Measurements from ENCODE around the gene ZNF90.
"Not testable (repeated sequence)": the region's sequence is repeated elsewhere in the genome, so short reads cannot be mapped to it uniquely, and the experiment has no call there.

Gene ZNF90

DNA sequence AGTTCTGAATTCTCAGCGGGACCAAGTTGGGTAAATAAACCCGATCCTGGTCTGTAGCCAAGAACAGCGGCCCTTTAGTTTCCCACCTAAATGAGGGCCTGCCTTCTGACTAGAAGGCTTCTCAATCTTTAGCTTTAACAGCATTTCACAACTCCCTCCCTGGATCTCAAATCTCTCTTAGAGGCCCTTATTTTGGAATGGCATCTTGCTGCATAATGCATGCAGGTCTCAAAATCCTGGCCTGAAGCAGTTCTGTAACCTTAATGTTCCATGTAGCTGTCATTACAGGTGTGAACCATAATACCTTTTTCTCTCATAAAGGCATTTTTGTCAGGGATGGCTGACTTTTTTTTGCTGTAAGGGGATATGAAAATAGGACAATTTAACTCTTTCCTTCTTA is 29.5 kb downstream of the ZNF90 start:
- DNase-seq = no peak

DNA sequence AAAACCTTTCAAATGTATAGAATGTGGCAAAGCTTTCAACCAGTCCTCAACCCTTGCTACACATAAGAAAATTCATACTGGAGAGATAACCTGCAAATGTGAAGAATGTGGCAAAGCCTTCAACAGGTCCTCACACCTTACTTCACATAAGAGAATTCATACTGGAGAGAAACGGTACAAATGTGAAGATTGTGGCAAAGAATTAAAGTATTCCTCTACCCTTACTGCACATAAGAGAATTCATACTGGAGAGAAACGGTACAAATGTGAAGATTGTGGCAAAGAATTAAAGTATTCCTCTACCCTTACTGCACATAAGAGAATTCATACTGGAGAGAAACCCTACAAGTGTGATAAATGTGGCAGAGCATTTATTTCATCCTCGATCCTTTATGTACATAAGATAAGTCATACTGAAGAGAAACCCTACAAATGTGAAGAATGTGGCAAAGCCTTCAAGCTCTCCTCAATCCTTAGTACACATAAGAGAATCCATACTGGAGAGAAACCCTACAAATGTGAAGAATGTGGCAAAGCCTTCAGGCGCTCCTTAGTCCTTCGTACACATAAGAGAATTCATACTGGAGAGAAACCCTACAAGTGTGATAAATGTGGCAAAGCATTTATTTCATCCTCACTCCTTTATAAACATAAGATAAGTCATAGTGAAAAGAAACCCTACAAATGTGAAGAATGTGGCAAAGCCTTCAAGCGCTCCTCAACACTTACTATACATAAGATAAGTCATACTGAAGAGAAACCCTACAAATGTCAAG is 40.5 kb downstream of the ZNF90 start:
- not testable (repeated sequence) for DNase-seq

DNA sequence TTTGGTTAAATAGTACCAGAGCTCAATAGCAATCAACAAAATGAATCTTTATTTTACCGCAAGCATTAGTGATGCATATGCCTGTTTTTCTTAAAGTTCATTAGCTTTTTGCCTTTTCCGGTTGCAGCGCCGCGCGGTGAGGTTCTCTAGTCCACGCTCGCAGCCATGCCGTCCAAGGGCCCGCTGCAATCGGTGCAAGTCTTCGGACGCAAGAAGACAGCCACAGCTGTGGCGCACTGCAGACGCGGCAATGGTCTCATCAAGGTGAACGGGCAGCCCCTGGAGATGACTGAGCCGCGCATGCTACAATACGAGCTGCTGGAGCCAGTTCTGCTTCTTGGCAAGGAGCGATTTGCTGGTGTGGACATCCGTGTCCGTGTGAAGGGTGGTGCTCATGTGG is 47.1 kb downstream of the ZNF90 start:
- no peak for DNase-seq

DNA sequence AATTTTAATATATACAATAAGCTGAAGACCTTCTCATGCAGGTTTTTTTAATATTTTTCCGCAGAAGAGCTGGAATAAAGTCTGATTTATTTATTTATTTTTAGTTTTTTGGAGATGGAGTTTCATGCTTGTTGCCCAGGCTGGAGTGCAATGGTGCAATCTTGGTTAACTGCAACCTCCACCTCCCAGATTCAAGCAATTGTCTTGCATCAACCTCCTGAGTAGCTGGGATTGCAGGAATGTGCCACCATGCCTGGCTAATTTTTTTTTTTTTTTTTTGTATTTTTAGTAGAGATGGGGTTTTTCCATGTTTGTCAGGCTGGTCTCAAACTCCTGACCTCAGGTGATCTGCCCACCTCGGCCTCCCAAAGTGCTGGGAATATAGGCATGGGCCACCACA is 55.1 kb downstream of the ZNF90 start:
- not testable (repeated sequence) for DNase-seq

DNA sequence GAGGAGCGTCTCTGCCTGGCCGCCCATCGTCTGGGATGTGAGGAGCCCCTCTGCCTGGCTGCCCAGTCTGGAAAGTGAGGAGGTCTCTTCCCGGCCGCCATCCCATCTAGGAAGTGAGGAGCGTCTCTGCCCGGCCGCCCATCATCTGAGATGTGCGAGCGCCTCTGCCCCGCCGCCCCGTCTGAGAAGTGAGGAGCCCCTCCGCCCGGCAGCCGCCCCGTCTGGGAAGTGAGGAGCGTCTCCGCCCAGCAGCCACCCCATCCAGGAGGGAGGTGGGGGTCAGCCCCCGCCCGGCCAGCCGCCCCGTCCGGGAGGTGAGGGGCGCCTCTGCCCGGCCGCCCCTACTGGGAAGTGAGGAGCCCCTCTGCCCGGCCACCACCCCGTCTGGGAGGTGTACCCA is 59.9 kb downstream of the ZNF90 start:
- not testable (repeated sequence) for DNase-seq

DNA sequence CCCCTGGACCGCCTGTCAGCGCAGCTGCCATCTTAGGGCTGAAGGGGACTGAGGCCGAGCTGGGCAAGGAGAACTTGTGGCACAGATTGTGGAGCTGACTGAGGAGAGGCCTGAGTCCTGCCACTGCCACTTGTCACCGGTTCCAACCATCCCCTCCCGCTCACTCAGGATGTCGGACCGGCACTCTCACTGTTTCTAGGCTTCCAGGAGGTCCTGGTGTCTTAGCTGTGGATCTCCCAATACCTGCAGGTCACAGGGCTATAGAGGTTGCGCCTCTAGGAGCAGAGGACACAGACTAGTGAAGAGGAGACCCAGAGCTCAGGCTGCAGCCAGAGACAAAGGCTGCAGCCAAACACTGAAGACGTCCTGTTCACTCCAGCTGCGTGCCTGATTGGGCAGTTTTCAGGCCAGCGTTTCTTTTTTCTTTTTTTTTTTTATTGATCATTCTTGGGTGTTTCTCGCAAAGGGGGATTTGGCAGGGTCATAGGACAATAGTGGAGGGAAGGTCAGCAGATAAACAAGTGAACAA is 73.9 kb downstream of the ZNF90 start:
- DNase-seq = no peak

DNA sequence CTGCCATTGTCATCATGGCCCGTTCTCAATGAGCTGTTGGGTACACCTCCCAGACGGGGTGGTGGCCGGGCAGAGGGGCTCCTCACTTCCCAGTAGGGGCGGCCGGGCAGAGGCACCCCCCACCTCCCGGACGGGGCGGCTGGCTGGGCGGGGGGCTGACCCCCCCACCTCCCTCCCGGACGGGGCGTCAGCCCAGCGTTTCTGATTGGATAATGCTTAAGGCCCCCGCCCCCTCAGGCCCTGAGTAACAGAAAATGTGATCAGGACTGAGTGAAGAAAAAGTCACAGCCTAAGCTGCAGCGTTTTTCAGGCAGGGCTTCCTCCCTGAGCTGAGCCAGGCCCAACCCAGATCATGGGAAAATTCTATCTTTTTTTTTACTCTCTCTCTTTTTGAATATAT is 74.7 kb downstream of the ZNF90 start:
- DNase-seq = not testable (repeated sequence)

DNA sequence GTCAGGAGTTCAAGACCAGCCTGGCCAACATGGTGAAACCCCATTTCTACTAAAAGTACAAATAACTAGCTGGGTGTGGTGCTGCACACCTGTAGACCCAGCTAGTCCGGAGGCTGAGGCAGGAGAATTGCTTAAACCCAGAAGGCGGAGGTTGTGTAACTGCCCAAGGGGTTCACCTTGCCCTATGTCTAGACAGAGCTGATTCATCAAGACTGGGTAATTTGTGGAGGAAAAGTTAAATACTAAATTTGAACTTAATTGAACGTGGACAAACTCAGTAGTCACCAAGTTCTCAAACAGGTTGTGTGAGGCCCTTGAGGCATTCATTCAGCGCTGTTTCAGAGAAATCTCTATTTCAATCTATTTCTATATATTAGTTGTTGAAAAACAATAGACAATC is 75.5 kb downstream of the ZNF90 start:
- no peak for DNase-seq

DNA sequence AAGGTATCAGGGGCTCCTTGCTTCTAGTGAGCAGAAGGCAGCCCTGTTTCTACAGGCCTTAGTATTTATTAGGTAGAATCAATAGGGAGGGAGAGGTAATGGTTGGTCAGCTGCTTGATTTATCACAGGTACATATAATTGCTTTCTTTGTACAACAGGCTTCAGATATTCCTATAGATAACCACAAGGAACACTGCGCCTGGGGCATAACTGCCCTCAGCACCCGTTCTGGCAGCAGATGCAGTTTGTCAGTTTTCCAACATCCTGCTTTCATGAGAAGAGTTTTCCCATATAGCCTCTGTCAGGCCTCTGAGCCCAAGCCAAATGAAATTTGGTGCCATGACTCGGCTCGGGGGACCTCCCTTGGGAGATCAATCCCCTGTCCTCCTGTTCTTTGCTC is 76.8 kb downstream of the ZNF90 start:
- DNase-seq = no peak

DNA sequence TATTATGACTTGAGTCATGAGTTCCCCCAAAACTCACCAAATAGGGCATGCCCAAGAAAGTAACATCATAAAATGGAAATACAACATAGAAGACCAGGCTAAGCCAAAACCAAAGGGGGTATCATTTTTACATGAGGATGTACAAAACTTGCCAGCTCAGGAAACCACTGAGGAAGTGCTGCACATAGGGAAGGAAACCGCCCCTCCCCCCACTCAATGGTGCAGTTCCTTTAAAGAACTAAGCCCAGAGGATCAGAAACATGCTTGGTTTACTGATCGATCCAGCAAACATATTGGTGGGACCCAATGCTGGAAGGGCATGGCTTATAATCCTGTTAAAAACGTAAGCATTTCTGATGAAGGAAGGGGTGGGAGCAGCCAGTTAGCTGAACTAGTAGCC is 85.0 kb downstream of the ZNF90 start:
- DNase-seq = peak; percentile 26

DNA sequence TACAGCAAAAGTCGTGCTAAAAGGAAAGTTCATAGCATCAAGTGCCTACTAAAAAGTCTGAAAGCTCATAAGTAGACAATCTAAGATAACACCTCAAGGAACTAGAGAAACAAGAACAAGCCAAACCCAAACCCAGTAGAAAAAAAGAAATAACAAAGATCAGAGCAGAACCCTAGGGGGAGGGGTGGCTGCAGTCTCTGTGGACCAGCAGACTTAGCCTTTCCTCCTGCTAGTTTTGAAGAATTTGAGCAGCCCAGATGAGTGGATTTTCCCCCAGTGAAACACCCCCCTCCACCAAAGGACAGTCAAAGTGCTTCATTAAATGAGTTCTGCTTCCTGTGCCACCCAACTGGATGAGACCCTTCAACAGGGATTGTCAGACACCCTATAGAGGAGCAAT is 86.7 kb downstream of the ZNF90 start:
- DNase-seq = no peak

DNA sequence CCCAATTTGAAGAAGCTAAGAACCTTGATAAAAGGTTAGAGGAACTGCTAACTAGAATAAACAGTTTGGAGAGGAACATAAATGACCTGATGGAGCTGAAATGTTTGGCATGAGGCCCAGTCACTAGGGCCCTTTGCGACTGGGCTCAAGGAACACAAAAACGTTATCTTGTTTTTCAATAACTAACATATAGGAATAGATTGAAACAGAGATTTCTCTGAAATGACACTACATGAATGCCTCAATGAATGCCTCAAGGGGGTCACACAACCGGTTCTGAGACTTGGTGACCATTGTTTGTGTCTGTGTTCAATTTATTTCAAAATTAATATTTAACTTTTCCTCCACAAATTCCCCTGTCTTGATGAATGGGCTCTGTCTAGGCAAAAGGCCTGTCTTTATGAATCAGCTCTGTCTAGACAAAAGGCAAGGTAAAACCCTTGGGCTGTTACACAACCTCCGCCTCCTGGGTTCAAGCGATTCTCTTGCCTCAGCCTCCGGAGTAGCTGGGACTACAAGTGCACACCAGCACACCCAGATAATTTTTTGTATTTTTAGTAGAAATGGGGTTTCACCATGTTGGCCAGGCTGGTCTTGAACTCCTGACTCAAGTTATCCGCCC is 88.3 kb downstream of the ZNF90 start:
- DNase-seq = no peak

DNA sequence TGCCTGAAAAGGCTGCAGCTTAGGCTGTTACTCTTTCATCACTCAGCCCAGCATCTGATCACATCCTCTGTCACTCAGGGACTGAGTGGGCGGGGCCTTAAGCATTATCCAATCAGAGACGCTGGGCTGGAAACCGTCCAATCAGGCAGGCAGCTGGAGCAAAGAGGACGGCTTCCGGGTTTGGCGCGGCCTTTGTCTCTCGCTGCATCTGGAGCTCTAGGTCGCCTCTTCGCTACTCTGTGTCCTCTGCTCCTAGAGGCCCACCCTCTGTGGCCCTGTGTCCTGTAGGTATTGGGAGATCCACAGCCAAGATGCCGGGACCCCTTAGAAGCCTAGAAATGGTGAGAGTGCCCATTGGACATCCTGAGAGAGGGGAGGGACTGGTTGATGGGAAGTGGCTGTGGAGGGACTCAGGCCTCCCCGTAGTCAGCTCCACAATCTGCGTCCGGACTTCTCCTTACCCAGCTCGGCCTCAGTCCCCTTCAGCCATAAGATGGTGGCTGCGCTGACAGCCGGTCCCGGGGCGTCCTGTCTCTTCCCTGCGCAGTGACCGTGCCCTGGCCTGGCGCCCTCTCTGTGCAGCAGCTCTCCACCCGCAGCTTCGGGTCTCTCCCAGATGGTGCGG is 89.3 kb downstream of the ZNF90 start, which contains the start of gene ZNF486:
ZNF486 (plus strand) TSS at position 195 of the 625 bp plus-strand sequence; CDS start at position 312, 117 bp downstream.
- peak; percentile 92 for DNase-seq

DNA sequence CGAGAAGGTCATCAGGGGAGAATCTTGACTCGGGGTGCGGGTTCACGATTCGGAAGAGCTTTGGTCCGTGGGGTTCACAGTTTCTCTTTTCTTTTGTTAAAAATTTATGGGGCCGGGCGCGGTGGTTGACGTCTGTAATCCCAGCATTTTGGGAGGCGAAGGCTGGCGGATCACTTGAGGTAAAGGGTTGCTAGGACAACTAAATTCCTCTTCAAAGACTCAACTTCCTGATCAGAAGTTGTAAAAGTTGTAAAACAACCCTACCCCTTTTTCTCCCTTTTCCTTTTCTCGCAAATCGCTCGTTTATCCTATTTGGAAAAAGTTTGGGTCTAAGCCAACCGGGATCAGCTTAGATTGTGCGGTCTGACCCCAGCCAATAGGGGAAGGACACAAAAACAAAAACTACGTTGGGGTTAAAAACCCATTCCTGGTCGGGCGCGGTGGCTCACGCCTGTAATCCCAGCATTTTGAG is 89.9 kb downstream of the ZNF90 start:
- no peak for DNase-seq
